ENCODE data around the gene NMT1.
"Not testable (repeated sequence)": the region's sequence is repeated elsewhere in the genome, so short reads cannot be mapped to it uniquely, and the experiment has no call there.

The NMT1 gene

GRCh38 chr17:45120558-45120957 is 59.4 kb downstream of the NMT1 start:
- no peak for DNase-seq (ENCODE audit: low read depth)

GRCh38 chr17:45121055-45121454 is 59.9 kb downstream of the NMT1 start:
- no peak for DNase-seq (ENCODE audit: low read depth)

GRCh38 chr17:45123076-45123770 is 62.1 kb downstream of the NMT1 start:
- DNase-seq (ENCODE audit: low read depth): no peak

GRCh38 chr17:45123930-45124796 is 63.0 kb downstream of the NMT1 start:
- DNase-seq (ENCODE audit: low read depth): no peak

GRCh38 chr17:45124797-45125122 is 63.6 kb downstream of the NMT1 start:
- DNase-seq (ENCODE audit: low read depth): not testable (repeated sequence)

GRCh38 chr17:45125509-45125908 is 64.4 kb downstream of the NMT1 start:
- no peak for DNase-seq (ENCODE audit: low read depth)

GRCh38 chr17:45127207-45127547 is 66.1 kb downstream of the NMT1 start:
- DNase-seq (ENCODE audit: low read depth): no peak

GRCh38 chr17:45127548-45128300 is 66.6 kb downstream of the NMT1 start:
- DNase-seq (ENCODE audit: low read depth): no peak

- DNase-seq (ENCODE audit: low read depth): no peak
Measured at GRCh38 chr17:45128331-45128730, 67.2 kb downstream of the NMT1 start.

GRCh38 chr17:45128989-45129388 is 67.9 kb downstream of the NMT1 start:
- no peak for DNase-seq (ENCODE audit: low read depth)

- no peak for DNase-seq (ENCODE audit: low read depth)
Measured at GRCh38 chr17:45129426-45129939, 68.4 kb downstream of the NMT1 start.

GRCh38 chr17:45129940-45130680 is 69.0 kb downstream of the NMT1 start:
- DNase-seq (ENCODE audit: low read depth): no peak

GRCh38 chr17:45130681-45131615 is 69.8 kb downstream of the NMT1 start:
- DNase-seq (ENCODE audit: low read depth): no peak

- DNase-seq (ENCODE audit: low read depth): no peak
Measured at GRCh38 chr17:45131616-45132319, 70.7 kb downstream of the NMT1 start.

- no peak for DNase-seq (ENCODE audit: low read depth)
Measured at GRCh38 chr17:45132320-45132571, 71.1 kb downstream of the NMT1 start, which contains the start of gene PLCD3. PLCD3 (minus strand) TSS chr17:45132515; CDS start chr17:45132410, 105 bp downstream.

GRCh38 chr17:45132572-45133463 is 71.7 kb downstream of the NMT1 start:
- DNase-seq (ENCODE audit: low read depth): no peak

GRCh38 chr17:45135192-45135977 is 74.3 kb downstream of the NMT1 start, which contains the start of gene ACBD4:
ACBD4 (plus strand) TSS chr17:45135687; CDS start chr17:45136145, 458 bp downstream.
- DNase-seq (ENCODE audit: low read depth): peak; percentile 95
